ENCODE measurements around the gene GLRX.

DNA sequence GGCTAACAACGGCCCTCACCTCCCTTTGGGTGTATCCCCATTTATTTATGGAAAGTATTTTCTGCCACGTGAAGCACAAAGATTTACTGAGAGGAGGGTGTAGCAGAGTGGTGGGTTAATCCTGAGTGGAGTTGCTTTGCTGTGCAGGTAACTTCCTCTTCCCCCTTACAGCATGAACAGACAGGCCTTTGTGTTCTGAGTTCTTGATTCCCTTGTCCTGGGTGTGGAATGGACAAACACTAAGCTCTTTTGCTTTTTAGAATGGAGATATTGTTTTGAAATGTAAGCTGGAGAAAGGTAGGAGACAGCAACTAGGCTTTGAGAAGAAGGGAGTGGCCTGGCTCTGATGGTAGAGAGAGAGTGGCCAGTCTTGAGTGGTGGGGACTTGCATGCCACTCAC is 17.1 kb upstream of the GLRX start:
- TF ChIP-seq CTCF (IDR thresholded peaks at IDR 0.05 in 4 of 5, conservative IDR thresholded peaks at IDR 0.05 in 1 of 5): no peak
- TF ChIP-seq POLR2A (IDR thresholded peaks at IDR 0.05): no peak
